SK-N-SH (cell line): ENCODE data around the gene MCEMP1. TPM values are rescaled to one million over a fixed set of nuclear protein-coding genes. Genes with fewer than 3 reads are reported as not detected.

Experiments used
- CTCF ChIA-PET: fragments of 300-600, 350-600 bp; formaldehyde crosslinking; extraction: SDS; loops from one replicate; lab custom pipeline; 2021; lab: Yijun Ruan, JAX
- POLR2A ChIA-PET: fragments of 350-600 bp; sonication (Branson Sonifier 250); formaldehyde crosslinking; extraction: SDS; loops from one replicate; lab custom pipeline; 2020; ENCODE audit warnings: antibody characterized with exemption, inconsistent platforms; lab: Yijun Ruan, JAX
- DNase-seq: peaks from one replicate; pipeline ENCODE4 v3.0.0; 2012
- H2AFZ ChIP-seq: fragments of 200-600 bp; sonication (generic); 2 replicates; pipeline ENCODE4 v1.8.1; 2016; ENCODE audit warnings: antibody characterized with exemption, mild to moderate bottlenecking, low read depth
- H3F3A ChIP-seq: fragments of 200-600 bp; sonication (generic); replicated peaks from 2 replicates; pipeline ENCODE3; 2016; ENCODE audit warnings: antibody characterized with exemption, mild to moderate bottlenecking; ENCODE audit not compliant: insufficient read depth
- H3K27ac ChIP-seq, 2 experiments: fragments of 200-500 bp in 1 of 2; fragments of 200-600 bp in 1 of 2; sonication (Bioruptor generic) in 1 of 2; sonication (generic), shearing (Covaris generic) in 1 of 2; 2 replicates each; pipeline versions ENCODE4 v1.5.1 to v1.6.1; 2014 to 2016; ENCODE audit warnings: low read depth in 2 of 2, inconsistent platforms in 1 of 2, low read length in 1 of 2, mild to moderate bottlenecking in 1 of 2, mixed read lengths in 1 of 2
- H3K27me3 ChIP-seq: fragments of 200-600 bp; sonication (generic), shearing (Covaris generic); 2 replicates; pipeline ENCODE4 v1.6.1; 2016; ENCODE audit warnings: mixed run types; ENCODE audit not compliant: insufficient read depth
- H3K36me3 ChIP-seq, 2 experiments: fragments of 200-500 bp in 1 of 2; fragments of 200-600 bp in 1 of 2; sonication (Bioruptor generic) in 1 of 2; sonication (generic) in 1 of 2; replicated peaks in 1 of 2; 2 replicates each; pipeline versions ENCODE3 to v1.5.1; 2014 to 2016; ENCODE audit warnings: low read length in 1 of 2, mild to moderate bottlenecking in 1 of 2; ENCODE audit not compliant: insufficient read depth in 2 of 2, control insufficient read depth in 1 of 2
- H3K4me1 ChIP-seq, 2 experiments: fragments of 200-500 bp in 1 of 2; fragments of 200-600 bp in 1 of 2; sonication (Bioruptor generic) in 1 of 2; sonication (generic), shearing (Covaris generic) in 1 of 2; 2 replicates each; pipeline versions ENCODE4 v1.5.1 to v1.6.1; 2014 to 2016; ENCODE audit warnings: low read depth in 1 of 2, low read length in 1 of 2, mixed run types in 1 of 2; ENCODE audit not compliant: insufficient read depth in 2 of 2, control insufficient read depth in 1 of 2
- H3K4me2 ChIP-seq: fragments of 200-600 bp; sonication (generic), shearing (Covaris generic); 2 replicates; pipeline ENCODE4 v1.6.1; 2017; ENCODE audit warnings: mixed run types
- H3K4me3 ChIP-seq, 2 experiments: fragments of 200-500 bp in 1 of 2; fragments of 200-600 bp in 1 of 2; sonication (Bioruptor generic) in 1 of 2; sonication (generic), shearing (Covaris generic) in 1 of 2; 2 replicates each; pipeline versions ENCODE4 v1.5.1 to v1.8.1; 2014 to 2016; ENCODE audit warnings: low read depth in 2 of 2, inconsistent platforms in 1 of 2, low read length in 1 of 2, mild to moderate bottlenecking in 1 of 2, mixed read lengths in 1 of 2, moderate library complexity in 1 of 2
- H3K79me2 ChIP-seq: fragments of 200-600 bp; sonication (generic); 2 replicates; pipeline ENCODE4 v1.8.1; 2017; ENCODE audit warnings: mild to moderate bottlenecking; ENCODE audit not compliant: insufficient read depth
- H3K9ac ChIP-seq: fragments of 200-600 bp; sonication (generic); 2 replicates; pipeline ENCODE4 v1.6.1; 2017; ENCODE audit warnings: mixed run types
- H3K9me2 ChIP-seq: fragments of 200-600 bp; sonication (generic); 2 replicates; pipeline ENCODE4 v1.6.1; 2017; ENCODE audit warnings: mixed run types
- H3K9me3 ChIP-seq: fragments of 200-600 bp; sonication (generic); 2 replicates; pipeline ENCODE4 v1.6.1; 2017; ENCODE audit warnings: mixed run types, mild to moderate bottlenecking, moderate library complexity
- H4K20me1 ChIP-seq: fragments of 200-600 bp; sonication (generic); 2 replicates; pipeline ENCODE4 v1.6.1; 2017; ENCODE audit warnings: mild to moderate bottlenecking, mixed run types; ENCODE audit not compliant: insufficient read depth
- CTCF ChIP-seq: fragments of 200-600 bp; sonication (generic); IDR thresholded peaks from 2 replicates; pipeline ENCODE4 v1.6.1; 2017; ENCODE audit warnings: antibody characterized with exemption, mild to moderate bottlenecking, moderate library complexity
- EP300 ChIP-seq, 2 experiments: IDR thresholded peaks; 2 replicates each; pipeline versions ENCODE4 v1.4.0 to v1.6.1; 2012; ENCODE audit warnings: borderline replicate concordance in 1 of 2, low read depth in 1 of 2, low read length in 1 of 2
- EZH2phosphoT487 ChIP-seq: fragments of 200-600 bp; sonication (generic); IDR thresholded peaks from 2 replicates; pipeline ENCODE4 v1.6.1; 2017; ENCODE audit warnings: low read depth, mixed run types, mild to moderate bottlenecking, antibody characterized with exemption, moderate library complexity, borderline replicate concordance
- FOSL2 ChIP-seq: IDR thresholded peaks from 2 replicates; pipeline ENCODE4 v1.4.0; 2012; ENCODE audit warnings: low read depth, mild to moderate bottlenecking, moderate library complexity, borderline replicate concordance
- JUND ChIP-seq: IDR thresholded peaks from 2 replicates; pipeline ENCODE4 v1.4.0; 2012
- MEF2A ChIP-seq: IDR thresholded peaks from 2 replicates; pipeline ENCODE4 v1.4.0; 2012; ENCODE audit warnings: low read depth, borderline replicate concordance
- NRF1 ChIP-seq: IDR thresholded peaks from 2 replicates; pipeline ENCODE4 v1.6.1; 2012; ENCODE audit warnings: low read depth, mild to moderate bottlenecking, low read length
- PBX3 ChIP-seq: IDR thresholded peaks from 2 replicates; pipeline ENCODE4; 2012
- RXRA ChIP-seq: IDR thresholded peaks from 2 replicates; pipeline ENCODE4 v1.4.0; 2012; ENCODE audit warnings: low read depth, mild to moderate bottlenecking, borderline replicate concordance
- SIN3A ChIP-seq: IDR thresholded peaks from 2 replicates; pipeline ENCODE4 v1.6.1; 2012; ENCODE audit warnings: low read depth, mild to moderate bottlenecking, low read length, moderate library complexity, borderline replicate concordance
- TAF1 ChIP-seq: IDR thresholded peaks from 2 replicates; pipeline ENCODE4 v1.6.1; 2012; ENCODE audit warnings: low read depth, mild to moderate bottlenecking, low read length, moderate library complexity, borderline replicate concordance
- USF2 ChIP-seq: fragments of 150-350 bp; IDR thresholded peaks from 2 replicates; pipeline ENCODE4 v1.6.1; 2017; ENCODE audit warnings: antibody characterized with exemption, low read length, low read depth, borderline replicate concordance
- WGBS: methylation state at CpG from one replicate; pipeline ENCODE4 v1.1.6; 2017; ENCODE audit warnings: low lambda C conversion rate; 5-methylcytosine and 5-hydroxymethylcytosine counted together
- polyA plus RNA-seq, 3 experiments: library from polyadenylated mRNA; depleted of rRNA; stranded (reverse); fragments of >200 nt; gene quantifications; 2 replicates each; pipeline ENCODE4 v1.2.3, GENCODE V29; 2012

MCEMP1 gene
- polyA plus RNA-seq, 1 of the 3 experiments (the other 2 are of a cell fraction) = not detected

- Histone ChIP-seq H3K27ac (no peak overlapping the region), H3K4me3 (no peak overlapping the region), H3K27me3 (peaks cover 90% of the 10 kb centered on the region), H3F3A (no peaks in the 10 kb centered on the region), H4K20me1 (no peaks in the 10 kb centered on the region), H3K4me1 (no peaks in the 10 kb centered on the region), H3K9me3 (no peaks in the 10 kb centered on the region), H2AFZ (no peak overlapping the region), H3K36me3 (no peaks in the 10 kb centered on the region), H3K4me2 (no peak overlapping the region), H3K9me2 (no peaks in the 10 kb centered on the region), H3K9ac (no peak overlapping the region), H3K79me2 (no peaks in the 10 kb centered on the region)
- ChIA-PET POLR2A (no interaction called here), CTCF (interaction anchor here (0.8 to 3.0 kb wide), 3 partner anchors 17 to 129 kb away, joined by 3 to 13 read pairs (median 4); partner anchors contain the start of gene TRAPPC5)
- 3% methylated on average over 10 of the region's 10 CpGs for WGBS
- no peak for DNase-seq
- TF ChIP-seq JUND = no peak
These were observed 20.9 kb downstream of the MCEMP1 start for GRCh38 chr19:7697721-7698287.

- POLR2A ChIA-PET = no interaction called here
- Histone ChIP-seq H3F3A (no peaks in the 10 kb centered on the region), H3K4me3 (no peak overlapping the region), H3K27me3 (peaks cover 88% of the 10 kb centered on the region), H2AFZ (no peak overlapping the region), H3K9me3 (no peaks in the 10 kb centered on the region)
- TF ChIP-seq NRF1 = no peak
- TF ChIP-seq USF2 = no peak
- no peak for TF ChIP-seq TAF1
- no peak for TF ChIP-seq EZH2phosphoT487
- no peak for TF ChIP-seq CTCF
- no peak for TF ChIP-seq RXRA
- TF ChIP-seq MEF2A = no peak
- TF ChIP-seq EP300 (IDR thresholded peaks at IDR 0.05; ENCODE audit: borderline replicate concordance in 1 of 2, low read depth in 1 of 2, low read length in 1 of 2) = no peak
- TF ChIP-seq SIN3A = no peak
- no peak for TF ChIP-seq FOSL2
- no peak for TF ChIP-seq PBX3
- TF ChIP-seq, all 33 proteins: peak for 0
- Histone ChIP-seq H3K4me2 (no peak overlapping the region), H3K9me2 (no peaks in the 10 kb centered on the region), H3K4me1 (no peaks in the 10 kb centered on the region), H3K36me3 (no peaks in the 10 kb centered on the region), H4K20me1 (no peaks in the 10 kb centered on the region), H3K79me2 (no peaks in the 10 kb centered on the region), H3K27ac (no peak overlapping the region), H3K9ac (no peak overlapping the region)
- no peak for DNase-seq
- WGBS = 0% methylated on average over 1 of the region's 11 CpGs
- CTCF ChIA-PET = interaction anchor here (3.0 kb wide), 1 partner anchor 18 kb away, joined by 13 read pairs; the partner anchor contains the start of gene TRAPPC5
These were observed 21.7 kb downstream of the MCEMP1 start for GRCh38 chr19:7698583-7698982.
